Aorta (tissue), 5 donors: ENCODE results near the gene DNASE1L1. TPM values are rescaled to one million over a fixed set of nuclear protein-coding genes. Genes with fewer than 3 reads are reported as not detected.

Experiments used
- ATAC-seq: fragments of 200-7000 bp; cut with Tn5 transposase; one replicate; pipeline ENCODE4 v1.9.1; 2022; ENCODE audit warnings: moderate library complexity; ENCODE audit not compliant: low FRiP score
- DNase-seq, 2 donors: peaks; one replicate each; pipeline ENCODE4 v3.0.0-alpha.2; 2020
- H3K27ac ChIP-seq, 2 donors: one replicate each; pipeline ENCODE4 v1.5.1; 2013; ENCODE audit warnings: low read length in 2 of 2, mild to moderate bottlenecking in 2 of 2, moderate library complexity in 2 of 2, control low read depth in 1 of 2, inconsistent platforms in 1 of 2, low read depth in 1 of 2
- H3K27me3 ChIP-seq, 2 donors: one replicate each; pipeline ENCODE4 v1.6.1; 2013; ENCODE audit warnings: control low read depth in 1 of 2, low read length in 1 of 2, mild to moderate bottlenecking in 1 of 2, moderate library complexity in 1 of 2; ENCODE audit not compliant: insufficient read depth in 2 of 2, control insufficient read depth in 1 of 2
- H3K36me3 ChIP-seq, 2 donors: one replicate each; pipeline ENCODE4 v1.6.1; 2013; ENCODE audit warnings: control low read depth in 1 of 2, low read length in 1 of 2, mild to moderate bottlenecking in 1 of 2; ENCODE audit not compliant: insufficient read depth in 2 of 2, control insufficient read depth in 1 of 2
- H3K4me1 ChIP-seq, 2 donors: one replicate each; pipeline ENCODE4 v1.6.1; 2013; ENCODE audit warnings: low read length in 2 of 2, control low read depth in 1 of 2, mild to moderate bottlenecking in 1 of 2, moderate library complexity in 1 of 2; ENCODE audit not compliant: insufficient read depth in 2 of 2, control insufficient read depth in 1 of 2
- H3K4me3 ChIP-seq, 2 donors: one replicate each; pipeline ENCODE4 v1.5.1; 2013; ENCODE audit warnings: low read length in 2 of 2, control low read depth in 1 of 2, mild to moderate bottlenecking in 1 of 2
- H3K9me3 ChIP-seq: one replicate; pipeline ENCODE4 v1.6.1; 2013; ENCODE audit warnings: mild to moderate bottlenecking, low read length; ENCODE audit not compliant: control insufficient read depth
- WGBS, 2 donors: extraction: QIAGEN DNeasy Blood & Tissue Kit; methylation state at CpG; one replicate each; pipeline ENCODE4 v1.1.7; 2013; 5-methylcytosine and 5-hydroxymethylcytosine counted together
- intact Hi-C, 2 donors: fragments of 100-400 bp; cut with DNase I; formaldehyde crosslinking; loops; one replicate each; pipeline versions ENCODE4 v1.14.2 to v1.15.0; 2022
- polyA plus RNA-seq, 2 donors: library from polyadenylated mRNA; stranded (reverse); fragments of 200-250 nt; gene quantifications; one replicate each; pipeline ENCODE4 v1.2.3, GENCODE V29; 2013
- total RNA-seq, 2 donors: library from RNA; stranded (reverse); fragmentation: NEBNext Ultra II Directional; extraction: Animal tissue kit (Norgen Biotek cat#: 25700); gene quantifications; one replicate each; pipeline ENCODE4 v1.2.1, GENCODE V29; 2021
- donor health status: healthy with polysubstance abuse.
- donor health status: Bipolar disorder and iron deficiency.
- donor health status: DM: no; HTN: no; CAD: no.
- donor health status: DM: no; HTN: no; CAD: no.
- donor health status: DM: yes; HTN: yes; CAD: no.

DNASE1L1 gene
- total and polyA plus RNA-seq, 4 donors: 25.9 to 46.2 (median 33.1) TPM

DNA sequence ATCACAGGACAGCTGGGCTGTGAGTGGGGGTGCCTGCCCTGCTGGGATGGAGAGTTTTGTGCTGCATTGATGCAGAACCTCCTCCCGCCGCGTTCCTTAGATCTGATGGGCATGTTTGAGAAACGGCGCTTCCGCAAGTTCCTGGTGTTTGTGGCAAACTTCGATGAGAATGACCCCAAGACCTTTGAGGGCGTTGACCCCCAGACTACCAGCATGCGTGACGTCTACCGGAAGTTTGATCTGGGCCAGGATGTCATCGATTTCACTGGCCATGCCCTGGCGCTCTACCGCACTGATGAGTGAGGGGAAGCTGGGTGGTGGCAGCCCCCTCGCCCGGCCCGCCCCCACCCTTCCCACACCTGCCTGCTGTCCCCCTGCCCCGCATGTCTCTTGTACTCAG is 30.8 kb upstream of the DNASE1L1 start:
- Histone ChIP-seq H3K36me3 (peaks cover 0 to 1% of the 10 kb centered on the region in 2 donors), H3K27ac (no peak overlapping the region), H3K4me1 (no peaks in the 10 kb centered on the region), H3K9me3 (no peaks in the 10 kb centered on the region), H3K4me3 (no peak overlapping the region), H3K27me3 (no peaks in the 10 kb centered on the region)
- DNase-seq: no peak
- WGBS, 2 donors: 86 to 87% methylated on average over 17 to 18 of the region's 18 CpGs
- intact Hi-C loops: no loop called here
- no peak for ATAC-seq

DNA sequence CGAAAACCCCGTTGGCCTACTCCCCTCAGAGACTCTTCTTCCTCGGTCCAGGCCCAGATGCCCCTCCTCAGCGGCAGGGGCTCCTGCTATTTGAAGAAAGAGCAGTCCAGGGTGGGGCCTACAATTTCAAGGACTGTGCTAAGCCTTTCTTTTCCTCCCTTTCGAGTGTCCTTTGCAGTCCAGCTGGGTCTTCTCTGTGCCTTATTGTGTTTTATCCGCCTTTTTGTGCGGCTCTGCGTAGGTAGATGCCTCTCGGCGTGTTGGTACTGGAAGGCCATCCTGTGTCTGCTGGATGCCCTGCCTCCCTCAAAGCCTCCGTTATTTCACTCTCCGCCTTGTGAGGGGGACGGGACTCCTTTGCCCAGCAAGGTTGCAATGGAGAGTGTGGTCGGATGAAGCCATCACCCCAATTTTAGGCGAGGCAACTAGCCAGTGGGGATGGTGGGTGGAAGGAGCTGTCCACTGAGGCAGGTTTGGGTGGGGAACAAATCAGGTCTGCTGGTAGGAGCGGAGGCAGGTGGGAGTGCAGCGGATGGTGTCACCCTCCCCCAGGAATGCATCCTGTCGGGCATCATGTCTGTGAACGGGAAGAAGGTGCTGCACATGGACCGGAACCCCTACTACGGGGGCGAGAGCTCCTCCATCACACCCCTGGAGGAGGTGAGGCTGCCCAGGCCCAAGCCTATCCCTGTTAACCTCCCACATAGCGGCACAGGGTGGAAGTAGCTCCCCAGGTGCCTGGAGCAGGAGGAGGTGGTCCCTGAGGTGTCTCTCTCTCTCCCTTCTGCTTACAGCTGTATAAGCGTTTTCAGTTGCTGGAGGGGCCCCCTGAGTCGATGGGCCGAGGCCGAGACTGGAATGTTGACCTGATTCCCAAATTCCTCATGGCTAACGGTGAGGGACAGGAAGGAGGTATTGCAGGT is 29.2 kb upstream of the DNASE1L1 start:
- Histone ChIP-seq H3K4me3 (peak overlapping the region; percentile 51 to 79), H3K27ac (no peak overlapping the region), H3K36me3 (peaks cover 0 to 1% of the 10 kb centered on the region in 2 donors), H3K4me1 (no peaks in the 10 kb centered on the region), H3K27me3 (no peaks in the 10 kb centered on the region), H3K9me3 (no peaks in the 10 kb centered on the region)
- intact Hi-C loops: no loop called here
- ATAC-seq (no peak), DNase-seq (no peak)
- 13 to 50% methylated on average over 28 of the region's 28 CpGs for WGBS, 2 donors

DNA sequence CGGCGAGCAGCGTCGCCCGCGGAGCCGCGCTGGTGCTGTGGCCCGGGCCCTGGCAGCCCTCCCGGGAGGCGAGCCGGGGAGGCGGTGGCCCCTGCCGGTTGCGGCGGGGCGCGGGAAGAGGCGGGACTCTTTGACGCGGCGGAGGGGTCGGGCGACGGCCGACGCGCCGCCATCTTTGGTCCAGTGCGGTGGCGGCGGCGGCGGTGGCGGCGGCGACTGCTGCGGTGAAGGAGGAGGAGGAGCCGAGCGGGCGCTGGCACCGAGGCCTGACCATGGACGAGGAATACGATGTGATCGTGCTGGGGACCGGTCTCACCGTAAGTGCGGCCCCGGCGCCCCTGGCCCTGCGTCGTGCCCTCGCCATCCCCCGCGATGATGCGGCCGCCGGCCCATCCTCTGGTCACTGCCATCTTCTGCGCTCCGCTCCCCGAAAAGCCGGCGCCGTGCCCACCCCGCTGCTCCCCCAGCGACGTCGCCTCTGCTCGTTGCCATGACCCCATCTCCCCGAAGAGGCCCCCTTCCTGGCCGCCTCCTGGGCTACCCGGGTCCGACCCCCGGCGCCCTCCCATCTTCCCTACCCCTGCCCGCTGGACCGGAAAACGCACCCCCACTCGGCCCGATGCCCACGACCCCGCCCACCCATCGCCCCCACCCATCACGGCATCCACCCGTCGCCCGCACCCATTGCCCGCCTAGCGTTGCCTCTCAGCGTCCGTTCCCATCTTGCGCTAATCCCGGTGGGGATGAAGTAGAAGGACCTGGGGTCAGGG is 28.1 kb upstream of the DNASE1L1 start, which contains the start of gene GDI1:
TSS of gene GDI1 (plus strand) at position 172 of the 770 bp plus-strand sequence. CDS start at position 273, 101 bp downstream.
- Histone ChIP-seq H3K27me3 (no peaks in the 10 kb centered on the region), H3K36me3 (peaks cover 0 to 3% of the 10 kb centered on the region in 2 donors), H3K4me3 (peak within 1 kb of the TSS; percentile 51 to 79), H3K27ac (peak within 1 kb of the TSS; percentile 24 to 77), H3K4me1 (no peaks in the 10 kb centered on the region), H3K9me3 (no peaks in the 10 kb centered on the region)
- WGBS, 2 donors: 1 to 30% methylated on average over 64 to 93 of the region's 93 CpGs
- DNase-seq: peak in 1 of 2 donors; percentile 88
- intact Hi-C loops: no loop called here
- peak; percentile 55 for ATAC-seq

DNA sequence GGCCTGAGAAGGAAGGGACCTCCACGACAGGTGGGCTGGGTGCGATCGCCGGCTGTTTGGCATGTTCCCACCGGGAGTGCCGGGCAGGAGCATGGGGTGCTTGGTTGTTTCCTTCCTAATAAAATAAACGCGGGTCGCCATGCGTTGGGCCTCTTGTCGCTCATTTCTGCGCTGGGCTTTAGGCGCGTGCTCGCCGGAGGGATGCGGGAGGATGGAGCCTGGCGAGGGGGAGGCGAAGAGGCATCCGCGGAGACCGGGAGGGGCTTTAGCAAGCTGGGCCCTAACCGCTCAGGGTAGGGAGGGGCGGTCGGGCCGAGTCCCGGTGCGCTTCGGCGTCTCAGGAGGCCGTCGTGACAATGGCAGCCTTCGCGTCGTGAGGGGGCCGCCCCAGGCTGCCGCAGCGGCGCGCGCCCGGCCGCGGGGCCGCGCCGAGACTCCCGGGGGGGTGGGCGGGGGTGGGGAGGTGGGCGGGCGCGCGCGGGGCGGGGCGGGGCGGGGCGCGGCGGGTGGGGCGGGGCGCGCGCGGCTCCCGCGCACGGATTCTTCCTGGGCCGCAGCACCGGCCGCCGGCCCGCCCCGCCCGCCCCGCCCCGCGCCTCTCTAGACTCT is 27.4 kb upstream of the DNASE1L1 start:
- H3K4me3 ChIP-seq: peak overlapping the region; percentile 51 to 79
- WGBS, 2 donors: 3 to 29% methylated on average over 32 to 75 of the region's 78 CpGs
- peak overlapping the region; percentile 24 to 77 for H3K27ac ChIP-seq
- DNase-seq (no peak), ATAC-seq (no peak)
- peaks cover 0 to 2% of the 10 kb centered on the region in 2 donors for H3K36me3 ChIP-seq
- no peaks in the 10 kb centered on the region for H3K9me3 ChIP-seq
- H3K4me1 ChIP-seq: no peaks in the 10 kb centered on the region
- intact Hi-C loops: no loop called here
- no peaks in the 10 kb centered on the region for H3K27me3 ChIP-seq

DNA sequence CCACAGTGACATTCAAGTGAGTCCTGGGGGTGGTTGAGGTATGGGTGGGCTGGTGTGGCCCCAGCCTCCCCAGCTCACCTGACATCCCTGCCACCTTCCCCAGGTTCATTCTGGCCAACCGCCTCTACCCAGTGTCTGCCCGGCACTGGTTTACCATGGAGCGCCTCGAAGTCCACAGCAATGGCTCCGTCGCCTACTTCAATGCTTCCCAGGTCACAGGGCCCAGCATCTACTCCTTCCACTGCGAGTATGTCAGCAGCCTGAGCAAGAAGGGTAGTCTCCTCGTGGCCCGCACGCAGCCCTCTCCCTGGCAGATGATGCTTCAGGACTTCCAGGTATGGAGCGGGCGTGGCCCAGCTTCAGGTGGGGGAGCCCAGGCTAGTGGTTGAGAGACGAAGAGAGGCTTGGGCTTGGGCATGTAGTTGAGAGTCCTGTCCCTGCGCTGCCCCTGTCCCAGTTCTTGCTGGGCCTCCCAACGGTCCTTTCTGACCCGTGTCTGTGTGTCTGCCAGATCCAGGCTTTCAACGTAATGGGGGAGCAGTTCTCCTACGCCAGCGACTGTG is 26.2 kb upstream of the DNASE1L1 start:
- DNase-seq: no peak
- ATAC-seq: no peak
- H3K4me3 ChIP-seq: no peak overlapping the region
- no peaks in the 10 kb centered on the region for H3K4me1 ChIP-seq
- WGBS, 2 donors: 94% methylated on average over 19 of the region's 19 CpGs
- H3K36me3 ChIP-seq: peaks cover 0 to 2% of the 10 kb centered on the region in 2 donors
- intact Hi-C loops: no loop called here
- no peaks in the 10 kb centered on the region for H3K9me3 ChIP-seq
- no peaks in the 10 kb centered on the region for H3K27me3 ChIP-seq
- no peak overlapping the region for H3K27ac ChIP-seq

DNA sequence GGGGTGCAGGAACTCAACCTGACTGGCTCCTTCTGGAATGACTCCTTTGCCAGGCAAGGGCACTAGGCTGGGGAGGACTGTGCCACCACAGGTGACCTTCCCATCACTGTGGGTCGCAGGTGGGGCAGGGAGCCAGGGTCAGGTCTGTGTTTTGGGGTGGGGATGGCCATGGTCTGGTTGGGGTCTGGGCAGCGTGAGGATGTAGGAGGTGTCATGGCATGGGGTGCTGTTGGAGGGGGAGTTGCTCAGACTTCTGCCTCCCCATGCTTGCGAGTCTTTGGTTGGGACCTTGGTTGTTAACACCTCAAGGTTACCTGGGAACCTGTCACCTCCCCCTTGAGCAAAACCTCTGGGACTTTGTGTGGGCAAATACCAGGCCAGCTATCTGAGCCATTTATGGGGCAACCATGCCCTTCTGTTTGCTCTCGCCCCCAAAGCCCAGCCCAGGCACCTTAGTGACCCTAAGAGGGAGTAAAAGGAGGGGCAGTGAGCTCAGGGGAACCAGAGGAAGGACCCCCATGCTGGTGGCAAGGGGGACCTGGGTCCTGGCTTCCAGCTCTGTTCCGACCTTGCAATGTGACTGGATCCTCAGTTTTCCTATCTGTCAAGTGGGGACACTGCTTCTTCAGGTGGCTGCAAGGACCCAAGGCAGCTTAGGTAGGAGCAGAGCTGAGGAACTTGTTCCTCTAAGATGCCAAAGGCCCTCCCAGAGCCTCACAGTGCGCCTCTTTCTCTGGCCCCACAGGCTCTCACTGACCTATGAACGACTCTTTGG is 25.5 kb upstream of the DNASE1L1 start:
- peaks cover 0 to 2% of the 10 kb centered on the region in 2 donors for H3K36me3 ChIP-seq
- ATAC-seq: no peak
- intact Hi-C loops: no loop called here

DNA sequence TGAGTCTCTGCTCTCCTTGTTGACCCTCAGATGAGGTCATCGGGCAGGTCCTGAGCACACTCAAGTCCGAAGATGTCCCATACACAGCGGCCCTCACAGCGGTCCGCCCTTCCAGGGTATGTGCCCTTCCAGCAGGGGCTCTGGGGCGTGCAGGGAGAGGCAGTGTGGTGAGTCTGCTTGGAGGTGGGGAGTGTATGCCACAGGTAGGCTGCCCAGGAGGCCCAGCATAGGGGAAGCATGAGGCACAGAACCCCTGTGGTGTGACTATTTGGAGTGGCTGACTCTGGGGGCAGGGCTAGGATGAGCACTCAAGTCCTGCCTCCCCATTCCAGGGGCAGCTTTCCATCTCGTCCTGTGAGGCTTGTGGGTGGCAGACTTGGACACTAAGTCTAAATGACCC is 24.6 kb upstream of the DNASE1L1 start:
- no peaks in the 10 kb centered on the region for H3K9me3 ChIP-seq
- intact Hi-C loops: no loop called here
- DNase-seq: no peak

More for the DNA sequence above, 25.5 kb upstream of the DNASE1L1 start:
- DNase-seq: no peak
- Histone ChIP-seq H3K27ac (no peak overlapping the region), H3K27me3 (no peaks in the 10 kb centered on the region), H3K9me3 (no peaks in the 10 kb centered on the region), H3K4me1 (no peaks in the 10 kb centered on the region), H3K4me3 (no peak overlapping the region)
- 81 to 90% methylated on average over 7 of the region's 7 CpGs for WGBS, 2 donors

DNA sequence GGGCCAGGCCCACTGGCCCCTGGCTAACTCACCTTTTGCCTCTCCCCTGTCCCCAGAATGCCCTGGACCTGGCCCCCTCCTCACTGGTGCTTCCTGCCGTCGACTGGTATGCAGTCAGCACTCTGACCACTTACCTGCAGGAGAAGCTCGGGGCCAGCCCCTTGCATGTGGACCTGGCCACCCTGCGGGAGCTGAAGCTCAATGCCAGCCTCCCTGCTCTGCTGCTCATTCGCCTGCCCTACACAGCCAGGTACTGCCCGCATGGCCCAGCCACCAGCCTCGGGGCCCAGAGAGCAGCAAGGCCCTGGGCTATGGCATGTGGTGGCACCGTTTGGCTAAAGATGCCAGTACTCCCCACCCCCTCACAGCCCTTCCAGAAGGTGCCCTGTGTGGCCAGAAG is 23.2 kb upstream of the DNASE1L1 start:
- no peaks in the 10 kb centered on the region for H3K4me1 ChIP-seq
- H3K27me3 ChIP-seq: no peaks in the 10 kb centered on the region
- no peak overlapping the region for H3K27ac ChIP-seq
- WGBS, 2 donors: 79 to 87% methylated on average over 7 to 8 of the region's 8 CpGs
- no peak for DNase-seq
- no peak overlapping the region for H3K4me3 ChIP-seq
- no peak for ATAC-seq
- intact Hi-C loops: no loop called here
- peaks cover 0 to 2% of the 10 kb centered on the region in 2 donors for H3K36me3 ChIP-seq
- no peaks in the 10 kb centered on the region for H3K9me3 ChIP-seq

More for the DNA sequence above, 24.6 kb upstream of the DNASE1L1 start:
- Histone ChIP-seq H3K4me3 (no peak overlapping the region), H3K4me1 (no peaks in the 10 kb centered on the region), H3K36me3 (peaks cover 0 to 2% of the 10 kb centered on the region in 2 donors), H3K27me3 (no peaks in the 10 kb centered on the region), H3K27ac (no peak overlapping the region)
- no peak for ATAC-seq
- 76 to 85% methylated on average over 7 of the region's 7 CpGs for WGBS, 2 donors
